OCI-LY3 (cell line): ENCODE results near the gene ZCWPW2.

Source experiments
- EZH2phosphoT487 ChIP-seq: fragments of 200-600 bp; shearing (Covaris generic); IDR thresholded peaks from 2 replicates; pipeline ENCODE4 v1.6.1; 2018; ENCODE audit warnings: antibody characterized with exemption, mixed run types, low read depth
- TF ChIP-seq, protein P1 (sequence below): fragments of 200-600, 300-600 bp; sonication (generic); IDR thresholded peaks from 2 replicates; pipeline ENCODE4 v1.5.1; 2014; ENCODE audit warnings: antibody characterized with exemption, low read length, low read depth

GRCh38 chr3:28335246-28335645 lies 13.3 kb upstream of the ZCWPW2 start:
- TF ChIP-seq, protein P1, sequence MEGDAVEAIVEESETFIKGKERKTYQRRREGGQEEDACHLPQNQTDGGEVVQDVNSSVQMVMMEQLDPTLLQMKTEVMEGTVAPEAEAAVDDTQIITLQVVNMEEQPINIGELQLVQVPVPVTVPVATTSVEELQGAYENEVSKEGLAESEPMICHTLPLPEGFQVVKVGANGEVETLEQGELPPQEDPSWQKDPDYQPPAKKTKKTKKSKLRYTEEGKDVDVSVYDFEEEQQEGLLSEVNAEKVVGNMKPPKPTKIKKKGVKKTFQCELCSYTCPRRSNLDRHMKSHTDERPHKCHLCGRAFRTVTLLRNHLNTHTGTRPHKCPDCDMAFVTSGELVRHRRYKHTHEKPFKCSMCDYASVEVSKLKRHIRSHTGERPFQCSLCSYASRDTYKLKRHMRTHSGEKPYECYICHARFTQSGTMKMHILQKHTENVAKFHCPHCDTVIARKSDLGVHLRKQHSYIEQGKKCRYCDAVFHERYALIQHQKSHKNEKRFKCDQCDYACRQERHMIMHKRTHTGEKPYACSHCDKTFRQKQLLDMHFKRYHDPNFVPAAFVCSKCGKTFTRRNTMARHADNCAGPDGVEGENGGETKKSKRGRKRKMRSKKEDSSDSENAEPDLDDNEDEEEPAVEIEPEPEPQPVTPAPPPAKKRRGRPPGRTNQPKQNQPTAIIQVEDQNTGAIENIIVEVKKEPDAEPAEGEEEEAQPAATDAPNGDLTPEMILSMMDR = no peak
- TF ChIP-seq EZH2phosphoT487 = no peak
